Keratinocyte (primary cell): ENCODE data around the gene EML5. TPM values are rescaled to one million over a fixed set of nuclear protein-coding genes. Genes with fewer than 3 reads are reported as not detected.

ENCODE experiments used
- DNase-seq: peaks from one replicate; pipeline ENCODE4 v3.0.0-alpha.2; 2011; ENCODE audit warnings: low read depth, missing footprints, low spot score
- FAIRE-seq: peaks from 2 replicates; lab custom pipeline; 2011; peaks lifted over from hg19 to GRCh38; lab: Jason Lieb, UNC
- H2AFZ ChIP-seq: 2 replicates; pipeline ENCODE4 v1.6.0; 2012; ENCODE audit warnings: low read length, control low read depth, inconsistent platforms; ENCODE audit not compliant: control insufficient read depth
- H3K27ac ChIP-seq: 2 replicates; pipeline ENCODE4 v1.5.1; 2011; ENCODE audit warnings: low read length; ENCODE audit not compliant: control insufficient read depth, insufficient read depth
- H3K27me3 ChIP-seq: 3 replicates; pipeline ENCODE4 v1.6.0; 2011; ENCODE audit warnings: low read length; ENCODE audit not compliant: control insufficient read depth, insufficient read depth; ENCODE audit errors: extremely low read depth
- H3K36me3 ChIP-seq, 2 experiments: 2 replicates in 1 of 2; 3 replicates in 1 of 2; pipeline ENCODE4 v1.5.1; 2011; ENCODE audit warnings: low read length in 2 of 2, mild to moderate bottlenecking in 1 of 2; ENCODE audit not compliant: control insufficient read depth in 2 of 2, insufficient read depth in 2 of 2; ENCODE audit errors: extremely low read depth in 1 of 2
- H3K4me1 ChIP-seq: 3 replicates; pipeline ENCODE4 v1.5.1; 2011; ENCODE audit warnings: low read length; ENCODE audit not compliant: control insufficient read depth, insufficient read depth; ENCODE audit errors: extremely low read depth
- H3K4me2 ChIP-seq: 3 replicates; pipeline ENCODE4 v1.6.0; 2011; ENCODE audit warnings: low read depth, low read length; ENCODE audit not compliant: control insufficient read depth, insufficient read depth; ENCODE audit errors: extremely low read depth
- H3K4me3 ChIP-seq, 3 experiments: fragments of 200-600 bp in 1 of 3; sonication (generic) in 1 of 3; 2 replicates in 2 of 3; 3 replicates in 1 of 3; pipeline ENCODE4 v1.5.1; 2011 to 2016; ENCODE audit warnings: low read length in 3 of 3, mild to moderate bottlenecking in 3 of 3, control low read depth in 2 of 3, inconsistent platforms in 1 of 3, low read depth in 1 of 3, mixed read lengths in 1 of 3, mixed run types in 1 of 3, moderate library complexity in 1 of 3; ENCODE audit not compliant: control insufficient read depth in 2 of 3, insufficient read depth in 2 of 3; ENCODE audit errors: extremely low read depth in 1 of 3
- H3K79me2 ChIP-seq: 2 replicates; pipeline ENCODE4 v1.6.0; 2012; ENCODE audit warnings: low read length; ENCODE audit not compliant: control insufficient read depth, insufficient read depth
- H3K9ac ChIP-seq: 3 replicates; pipeline ENCODE4 v1.6.0; 2011; ENCODE audit warnings: low read length; ENCODE audit not compliant: control insufficient read depth, insufficient read depth; ENCODE audit errors: extremely low read depth
- H3K9me1 ChIP-seq: 3 replicates; pipeline ENCODE4 v1.6.0; 2011; ENCODE audit warnings: low read length; ENCODE audit not compliant: control insufficient read depth, insufficient read depth; ENCODE audit errors: extremely low read depth
- H3K9me3 ChIP-seq: 2 replicates; pipeline ENCODE4 v1.5.1; 2012; ENCODE audit warnings: low read depth, low read length; ENCODE audit not compliant: control insufficient read depth
- H4K20me1 ChIP-seq: 3 replicates; pipeline ENCODE4 v1.6.0; 2011; ENCODE audit warnings: low read length; ENCODE audit not compliant: control insufficient read depth, insufficient read depth; ENCODE audit errors: extremely low read depth
- CTCF ChIP-seq, 3 experiments: IDR thresholded peaks in 1 of 3; conservative IDR thresholded peaks in 1 of 3; optimal IDR thresholded peaks in 1 of 3; 2 replicates in 2 of 3; 3 replicates in 1 of 3; pipeline versions ENCODE3 to v1.5.1; 2011; ENCODE audit warnings: low read length in 3 of 3, mild to moderate bottlenecking in 3 of 3, moderate library complexity in 2 of 3, control low read depth in 1 of 3, inconsistent platforms in 1 of 3; ENCODE audit not compliant: insufficient read depth in 2 of 3; ENCODE audit errors: extremely low read depth in 1 of 3
- EZH2 ChIP-seq: IDR thresholded peaks from one replicate; pipeline ENCODE4 v1.6.1; 2012; ENCODE audit warnings: inconsistent platforms, mild to moderate bottlenecking, low read length, moderate library complexity
- dilution Hi-C: fragments of 300-500 bp; cut with MboI; formaldehyde crosslinking; loops from one replicate; pipeline ENCODE4 v1.7.0; 2020; ENCODE audit warnings: low sequenced_read_pairs; ENCODE audit not compliant: extremely low pct_ligation_motif_present
- polyA plus RNA-seq, 5 experiments: library from polyadenylated mRNA; depleted of rRNA in 3 of 5; stranded (reverse) in 3 of 5; stranded (forward) in 1 of 5; unstranded in 1 of 5; fragments of >200 nt; gene quantifications; 1 replicate in 1 of 5; 2 replicates in 3 of 5; 3 replicates in 1 of 5; pipeline versions ENCODE4 v1.2.1 to v1.2.3, GENCODE V29; 2011 to 2012; ENCODE audit warnings: missing spikeins in 2 of 5, low read depth in 1 of 5, low replicate concordance in 1 of 5

Gene EML5
- polyA plus RNA-seq, 1 donor (not counting 4 experiments of a cell fraction or from before 2014, with no cell fraction given) = 1.4 TPM

- dilution Hi-C loops = no loop called here
- no peak overlapping the region for H3K27ac ChIP-seq
- TF ChIP-seq EZH2 (no peak), CTCF (optimal IDR thresholded peaks at IDR 0.05 in 1 of 3, IDR thresholded peaks at IDR 0.05 in 1 of 3, conservative IDR thresholded peaks at IDR 0.05 in 1 of 3; ENCODE audit: extremely low read depth in 1 of 3, insufficient read depth in 2 of 3, low read length in 3 of 3) (no peak)
- no peak overlapping the region for H3K9ac ChIP-seq
- no peaks in the 10 kb centered on the region for H3K27me3 ChIP-seq
- peaks cover 17% of the 10 kb centered on the region for H3K79me2 ChIP-seq
- no peak overlapping the region for H3K4me2 ChIP-seq
- H3K9me1 ChIP-seq = no peaks in the 10 kb centered on the region
- H3K36me3 ChIP-seq = no peaks in the 10 kb centered on the region
- no peaks in the 10 kb centered on the region for H3K9me3 ChIP-seq
- no peaks in the 10 kb centered on the region for H4K20me1 ChIP-seq
- H3K4me3 ChIP-seq = no peak overlapping the region
- peaks cover 42% of the 10 kb centered on the region for H3K4me1 ChIP-seq
- DNase-seq = no peak
- no peak for FAIRE-seq
- H2AFZ ChIP-seq = no peak overlapping the region
Observed at GRCh38 chr14:88835661-88836060, 42.9 kb upstream of the EML5 start.

GRCh38 chr14:88834883-88835431, 42.2 kb upstream of the EML5 start:
- H3K79me2 ChIP-seq = peaks cover 21% of the 10 kb centered on the region

More at GRCh38 chr14:88834883-88835431, 42.2 kb upstream of the EML5 start:
- peaks cover 42% of the 10 kb centered on the region for H3K4me1 ChIP-seq
- peak; percentile 29 for FAIRE-seq
- no peaks in the 10 kb centered on the region for H3K36me3 ChIP-seq
- no peak overlapping the region for H3K27ac ChIP-seq
- H2AFZ ChIP-seq = no peak overlapping the region
- H3K4me2 ChIP-seq = peak overlapping the region; percentile 20
- no peak for TF ChIP-seq CTCF (optimal IDR thresholded peaks at IDR 0.05 in 1 of 3, IDR thresholded peaks at IDR 0.05 in 1 of 3, conservative IDR thresholded peaks at IDR 0.05 in 1 of 3; ENCODE audit: extremely low read depth in 1 of 3, insufficient read depth in 2 of 3, low read length in 3 of 3)
- no peak for TF ChIP-seq EZH2
- no peaks in the 10 kb centered on the region for H3K9me3 ChIP-seq
- H3K27me3 ChIP-seq = no peaks in the 10 kb centered on the region
- no peaks in the 10 kb centered on the region for H3K9me1 ChIP-seq
- dilution Hi-C loops = no loop called here
- no peaks in the 10 kb centered on the region for H4K20me1 ChIP-seq
- H3K9ac ChIP-seq = no peak overlapping the region
- DNase-seq = no peak
- H3K4me3 ChIP-seq = no peak overlapping the region
